Activated CD8-positive, alpha-beta memory T cell treated with anti-CD3 and anti-CD28 coated beads, Interleukin-2, amount 50 U/mL, for 4 hours (primary cell): Measurements from ENCODE around the gene ICOSLG.
"Not testable (repeated sequence)": the region's sequence is repeated elsewhere in the genome, so short reads cannot be mapped to it uniquely, and the experiment has no call there.

Experiments used
- DNase-seq: peaks from one replicate; pipeline ENCODE4 v3.0.0-alpha.2; 2020

The ICOSLG gene

DNA sequence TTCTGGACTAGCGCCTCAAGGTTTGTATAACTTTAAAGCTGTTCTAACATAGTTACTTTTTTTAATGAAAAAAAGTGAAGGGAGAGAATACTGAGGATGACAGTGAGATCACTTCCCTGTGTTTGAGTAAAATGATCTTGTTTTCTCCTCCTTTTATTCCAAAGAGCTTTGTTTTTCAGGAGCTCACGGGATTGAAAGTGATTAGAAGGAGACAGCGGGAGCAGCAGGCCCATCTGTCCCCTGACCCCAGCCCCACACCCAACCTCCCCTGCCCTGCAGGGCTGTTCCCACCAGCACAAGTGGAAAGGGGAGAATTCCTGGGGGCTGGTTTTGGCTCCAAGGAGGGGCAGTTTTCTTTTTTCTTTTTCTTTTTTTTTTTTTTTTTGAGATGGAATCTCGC lies 23.0 kb upstream of the ICOSLG start:
- no peak for DNase-seq

DNA sequence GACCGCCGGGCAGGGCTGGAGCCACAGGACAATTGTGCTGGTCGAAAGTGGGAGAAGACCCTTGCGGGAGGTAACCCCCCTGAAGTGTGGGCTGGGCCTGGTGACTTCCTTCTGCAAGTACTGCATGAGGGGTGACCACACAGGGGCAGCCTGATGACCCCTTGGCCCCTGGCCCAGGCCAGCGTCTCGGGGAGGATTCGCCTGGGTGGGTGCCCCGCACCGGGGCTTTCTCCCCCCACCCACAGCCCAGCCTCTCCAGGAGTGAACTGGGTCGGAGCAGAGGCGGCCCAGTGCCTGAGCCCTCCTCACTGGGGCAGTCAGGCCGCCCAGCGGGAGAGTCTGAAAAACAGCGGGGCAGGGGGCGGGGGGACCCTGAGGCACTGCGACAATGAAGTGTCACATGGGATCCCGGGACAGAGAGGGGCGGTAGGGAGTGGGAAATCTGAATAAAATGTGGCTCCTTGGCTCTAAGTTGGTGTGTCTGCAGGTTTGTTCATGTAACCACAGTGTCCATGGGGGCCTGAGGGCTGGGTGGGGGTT lies 22.5 kb upstream of the ICOSLG start:
- no peak for DNase-seq

DNA sequence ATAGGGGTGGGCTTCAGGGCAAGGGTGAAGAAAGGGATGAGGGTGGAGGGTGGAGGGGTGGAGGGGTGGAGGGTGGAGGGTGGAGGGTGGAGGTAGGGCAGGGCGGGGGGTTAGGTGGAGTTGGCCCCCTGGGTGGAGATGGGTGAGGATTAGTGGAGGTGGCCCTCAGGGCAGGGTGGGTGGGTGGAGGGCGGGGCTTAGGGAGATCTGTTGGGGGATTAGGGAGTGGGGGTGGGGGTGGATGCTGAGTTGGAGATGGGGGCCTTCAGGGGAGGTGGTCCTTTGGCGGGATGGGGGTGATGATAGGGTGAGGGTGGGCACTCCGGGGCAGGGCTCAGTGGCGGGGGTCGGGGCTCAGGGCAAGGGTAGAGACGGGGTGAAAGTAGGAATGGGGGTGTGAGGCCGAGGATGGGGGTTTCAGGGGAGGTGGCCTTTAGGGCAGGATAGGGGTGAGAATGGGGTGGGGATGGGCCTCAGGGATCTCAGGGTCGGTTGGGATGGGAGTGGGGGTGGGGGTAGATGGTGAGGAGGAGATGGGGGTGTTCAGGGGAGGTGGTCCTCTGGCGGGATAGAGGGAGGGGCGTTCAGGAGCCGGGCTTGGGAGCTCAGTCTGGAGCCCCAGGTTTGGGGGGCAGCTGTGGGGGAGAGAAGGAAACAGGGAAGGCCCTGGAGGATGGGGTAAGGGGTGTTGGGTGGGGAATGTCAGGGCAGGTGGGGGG lies 21.8 kb upstream of the ICOSLG start:
- DNase-seq: no peak

DNA sequence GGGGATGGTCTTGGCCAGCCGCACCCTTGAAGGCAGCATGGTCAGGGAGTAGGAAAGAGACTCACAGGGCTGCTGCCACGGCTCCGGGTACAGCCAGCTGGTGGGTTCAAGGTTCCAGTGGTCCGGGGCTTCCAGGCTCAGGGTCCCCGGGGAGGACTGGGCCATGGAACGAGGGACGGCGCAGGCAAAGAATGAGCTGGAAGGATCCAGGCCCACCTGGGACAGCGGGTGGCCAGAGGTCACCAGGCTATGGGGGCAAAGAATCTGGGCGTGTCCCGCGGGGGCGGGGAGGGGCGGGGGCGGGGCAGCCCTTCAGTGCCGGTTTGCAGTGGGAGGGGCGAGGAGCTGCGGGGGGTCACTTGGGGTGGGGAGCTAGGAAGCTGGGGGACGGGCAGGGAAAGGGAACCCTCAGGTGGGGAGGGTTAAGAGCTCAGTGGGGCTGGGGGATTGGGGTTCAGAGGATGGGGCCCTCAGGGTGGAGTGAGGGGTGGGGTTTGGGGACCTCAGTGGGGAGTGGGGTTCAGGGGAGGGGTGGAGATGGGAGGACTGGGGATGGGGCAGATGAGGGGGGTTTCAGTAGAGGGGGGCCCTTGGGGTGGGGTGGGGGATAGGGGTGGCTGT lies 21.0 kb upstream of the ICOSLG start, which contains the start of gene DNMT3L:
TSS of gene DNMT3L (minus strand) at position 223 of the 621 bp plus-strand sequence. CDS start 638 bp downstream, outside the sequence.
- DNase-seq: no peak

DNA sequence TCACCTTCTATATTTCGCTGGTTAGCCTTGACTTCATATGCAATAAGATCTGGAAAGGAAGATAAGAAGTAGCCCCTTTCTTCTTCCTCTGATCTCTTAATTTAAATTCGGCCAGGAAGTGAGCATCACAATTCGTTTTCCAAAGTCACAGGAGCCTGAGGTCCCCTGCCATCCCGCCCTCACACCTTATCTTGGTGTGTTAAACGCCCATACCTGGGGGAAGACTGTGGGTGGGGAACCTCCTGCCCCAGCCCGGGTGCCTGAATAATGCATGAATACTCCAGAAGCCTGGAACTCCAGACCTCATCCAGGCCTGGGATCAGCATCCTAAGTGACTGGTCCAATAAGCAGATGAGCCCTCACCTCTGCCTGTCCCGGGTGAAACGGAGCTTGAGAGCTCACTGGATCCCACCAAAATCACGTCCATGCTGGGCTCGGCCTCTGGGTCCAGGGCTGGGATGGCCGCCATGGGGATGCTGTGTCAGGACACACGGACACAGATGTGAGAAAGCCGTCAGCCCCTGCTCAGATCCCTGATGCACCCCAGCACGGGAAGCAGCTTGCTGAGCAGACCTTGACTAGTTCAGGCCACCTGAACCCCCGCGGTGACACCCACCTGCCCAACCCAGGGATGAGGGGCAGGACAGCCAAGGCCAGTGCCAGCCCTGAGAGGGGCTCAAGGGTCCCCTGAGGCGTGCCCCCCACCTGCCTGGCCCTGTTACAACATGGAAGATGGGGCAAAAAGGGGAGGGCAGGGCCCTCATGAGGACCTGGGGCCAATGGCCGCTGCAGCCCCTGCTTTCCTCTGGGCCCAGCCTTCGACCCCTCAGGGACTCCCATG lies 20.3 kb upstream of the ICOSLG start:
- DNase-seq: no peak

DNA sequence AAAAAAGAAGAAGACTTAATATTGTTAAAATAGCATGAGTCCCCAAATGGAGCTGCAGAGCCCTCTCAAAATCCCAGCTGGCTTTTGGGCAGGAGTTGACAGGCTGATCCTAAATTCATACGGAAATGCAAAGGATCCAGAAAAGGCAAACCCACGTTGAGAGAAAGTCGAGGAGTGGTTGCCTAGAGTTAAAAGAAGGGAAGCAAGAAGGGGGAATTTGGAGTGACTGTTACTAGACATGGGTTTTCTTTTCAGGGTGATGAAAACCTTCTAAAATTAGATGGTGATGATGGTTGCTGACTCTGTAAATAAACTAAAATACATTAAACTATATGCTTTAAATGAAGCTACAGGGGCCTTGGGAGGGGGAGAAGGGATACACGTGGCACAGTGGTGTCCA lies 19.3 kb upstream of the ICOSLG start:
- no peak for DNase-seq

DNA sequence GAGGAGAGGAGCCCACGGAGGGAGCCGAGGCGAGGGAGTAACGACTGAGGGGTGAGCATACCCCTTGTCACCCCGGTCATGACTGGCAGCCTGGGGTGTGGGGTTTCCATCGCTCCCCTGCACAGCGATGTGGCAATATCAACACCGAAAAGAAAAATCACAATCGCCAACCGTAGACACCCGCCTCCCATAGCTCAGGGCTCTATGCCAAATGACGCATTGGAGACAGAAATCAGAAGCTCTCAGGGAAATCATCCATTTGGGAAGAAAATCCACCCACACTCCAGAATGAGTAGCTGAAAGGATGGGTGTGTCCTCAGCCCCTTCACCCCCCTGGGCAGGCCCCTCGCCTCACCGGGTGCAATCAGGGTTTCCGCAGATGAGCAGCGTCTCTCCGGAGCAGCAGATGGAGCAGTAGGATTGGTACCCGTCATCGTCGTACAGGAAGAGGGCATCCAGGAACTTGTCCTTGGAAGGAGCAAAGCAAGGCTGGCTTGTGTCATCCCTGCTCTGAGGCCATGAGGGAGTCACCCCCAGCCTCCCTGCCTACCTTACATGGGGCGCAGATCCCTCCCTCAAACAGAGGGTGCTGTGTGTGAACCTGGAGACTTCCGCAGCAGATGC lies 18.5 kb upstream of the ICOSLG start:
- no peak for DNase-seq

DNA sequence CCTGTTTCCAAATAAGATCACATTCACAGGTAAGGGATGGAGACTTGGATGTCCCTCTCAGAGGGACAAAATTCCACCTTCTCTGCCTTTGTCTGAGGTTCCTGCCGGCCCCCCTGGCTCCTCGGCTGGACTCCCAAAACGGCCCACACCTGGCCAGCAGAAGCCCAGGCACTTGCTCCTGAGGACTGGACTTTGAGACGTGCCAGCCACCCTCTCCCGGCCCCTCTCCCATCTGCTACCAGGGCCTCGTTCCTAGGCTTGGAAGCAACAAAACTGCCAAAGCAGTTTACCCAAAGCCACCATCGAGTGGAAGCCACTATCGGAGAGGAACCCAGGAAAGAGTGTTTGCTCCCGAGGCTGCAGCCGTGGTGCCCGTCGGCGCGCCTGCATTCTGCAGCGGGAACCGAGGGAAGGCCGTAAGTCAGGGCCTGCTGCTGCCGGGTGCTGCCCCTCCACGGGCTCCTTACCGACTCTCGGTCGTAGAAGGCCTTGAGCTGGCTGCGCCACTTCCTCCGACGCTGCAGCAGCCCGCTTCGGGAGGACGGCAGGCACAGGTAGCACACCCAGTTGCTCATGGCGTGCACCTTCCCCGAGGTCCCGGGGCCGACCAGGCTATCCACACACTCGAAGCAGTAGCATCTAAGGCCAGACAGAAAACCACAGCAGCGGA lies 17.4 kb upstream of the ICOSLG start:
- no peak for DNase-seq

DNA sequence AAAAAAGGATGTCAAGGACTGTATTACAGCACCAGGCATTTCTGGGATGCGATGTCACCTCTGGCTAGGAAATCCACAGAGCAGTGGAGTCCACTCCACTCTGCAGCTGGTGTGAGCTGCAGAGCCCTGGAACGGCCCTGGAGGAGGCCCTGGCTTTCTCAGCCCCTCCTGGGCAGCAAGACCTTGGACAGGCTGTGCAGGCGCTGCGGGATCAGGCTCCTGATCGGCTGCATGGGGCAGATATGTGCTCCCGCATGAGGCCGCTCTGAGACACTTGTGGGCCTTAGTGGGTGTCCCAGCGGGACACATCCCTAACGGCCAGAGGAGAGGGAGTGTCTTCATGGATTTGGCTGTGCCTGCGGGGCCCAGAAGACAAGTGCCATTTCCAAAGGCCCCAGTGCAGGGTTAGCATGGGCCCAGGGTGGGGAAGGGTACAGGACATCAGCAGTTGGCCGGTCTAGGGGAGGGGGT lies 14.8 kb upstream of the ICOSLG start:
- no peak for DNase-seq

DNA sequence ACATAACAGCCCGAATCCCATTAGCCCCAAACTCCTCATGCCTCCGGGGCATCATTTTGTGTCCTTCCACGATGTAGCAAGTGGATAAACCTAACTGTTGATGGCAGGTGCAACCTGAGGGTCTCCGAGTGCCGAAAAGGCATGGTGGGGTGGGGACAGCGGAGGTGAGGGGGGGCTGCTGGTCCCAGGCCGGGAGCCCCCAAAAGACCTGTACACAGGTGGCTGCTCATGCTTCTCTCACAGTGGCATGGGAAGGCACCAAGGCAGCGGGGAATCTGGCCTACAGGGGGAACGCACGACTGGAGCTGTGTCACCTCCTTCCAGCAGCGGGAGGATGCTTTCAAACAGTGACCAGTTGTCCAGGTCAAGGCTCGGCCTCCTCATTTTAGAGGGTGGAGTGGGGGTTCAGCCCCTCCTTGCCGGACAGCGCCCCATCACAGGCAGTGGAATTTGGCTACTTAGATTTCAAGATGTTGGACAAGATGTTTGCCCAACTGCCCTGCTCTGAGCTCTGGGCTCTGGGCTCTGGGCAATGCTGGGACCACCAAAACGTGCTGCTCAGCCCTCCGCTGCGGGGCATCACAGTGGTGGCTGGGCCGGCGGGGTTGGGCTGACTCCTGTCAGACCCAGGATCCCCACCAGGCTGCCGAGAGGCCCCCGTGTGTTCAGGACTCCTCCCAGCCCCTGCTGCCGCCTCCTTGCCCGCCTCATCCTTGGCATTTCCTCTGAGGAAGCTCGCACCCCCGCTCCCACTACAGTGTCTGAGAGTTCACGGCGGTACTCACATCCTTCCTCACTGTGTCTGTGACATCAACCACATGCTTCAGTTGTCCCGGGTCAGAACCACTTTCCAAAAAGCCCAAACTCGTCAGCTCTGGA lies 13.3 kb upstream of the ICOSLG start:
- no peak for DNase-seq

DNA sequence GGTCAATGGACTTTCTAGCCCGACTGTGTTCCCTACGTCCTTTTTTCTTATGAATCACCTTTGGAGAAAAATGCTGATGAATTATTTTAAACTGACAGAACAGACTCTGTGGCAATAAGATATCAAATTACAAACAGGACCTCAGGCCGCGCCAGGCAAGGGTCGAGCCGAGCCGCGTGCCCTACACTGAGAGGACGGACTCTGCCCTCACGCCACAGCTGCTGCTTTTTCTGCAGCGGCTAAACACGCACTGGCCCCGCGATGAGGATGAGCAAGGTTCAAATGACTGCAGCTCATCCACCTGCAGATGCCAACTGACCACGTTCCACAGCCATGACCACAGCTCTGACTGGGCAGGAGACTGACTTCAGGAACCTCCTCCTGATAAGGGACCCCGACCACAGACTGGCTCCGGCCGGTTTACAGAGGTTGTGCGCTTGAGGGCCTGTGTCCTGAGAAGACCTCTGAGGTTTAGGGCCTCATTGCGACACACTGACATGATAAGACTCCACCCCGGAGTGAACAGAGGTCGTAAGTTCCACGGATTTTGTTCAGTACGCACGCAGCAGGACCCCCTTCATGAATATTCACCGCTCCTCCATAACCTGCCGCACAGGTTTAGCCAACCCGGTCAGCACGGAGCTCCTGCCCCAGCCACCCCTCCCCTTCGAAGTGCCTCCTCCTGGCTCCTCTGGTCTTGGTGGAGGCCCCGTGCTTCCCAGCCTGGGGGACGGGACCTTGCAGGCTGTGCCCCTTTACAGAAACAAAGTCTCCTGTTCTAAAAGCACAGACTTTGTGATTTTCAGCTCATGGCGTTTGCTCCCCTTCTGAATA lies 8.7 kb upstream of the ICOSLG start:
- DNase-seq: not testable (repeated sequence)

DNA sequence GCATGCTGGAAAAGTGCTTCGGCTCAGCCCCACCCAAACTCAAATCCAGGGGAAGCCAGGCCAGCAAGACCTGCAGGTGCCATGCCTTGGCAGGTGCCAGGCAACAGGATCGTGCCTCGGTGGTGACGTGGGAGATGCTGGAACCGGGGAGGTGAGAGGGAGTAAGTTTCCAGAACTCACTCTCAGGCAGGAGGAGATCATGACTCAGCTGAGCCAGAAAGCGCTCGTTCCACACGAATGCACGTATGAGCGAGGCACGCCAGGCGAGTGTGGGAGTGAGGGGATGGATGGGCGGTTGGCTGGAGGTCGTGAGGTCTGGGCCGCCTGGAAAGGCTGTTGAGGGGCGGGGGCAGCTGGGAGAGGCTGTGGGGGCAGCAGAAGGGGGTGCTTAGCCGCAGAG lies 7.2 kb upstream of the ICOSLG start:
- DNase-seq: not testable (repeated sequence)

DNA sequence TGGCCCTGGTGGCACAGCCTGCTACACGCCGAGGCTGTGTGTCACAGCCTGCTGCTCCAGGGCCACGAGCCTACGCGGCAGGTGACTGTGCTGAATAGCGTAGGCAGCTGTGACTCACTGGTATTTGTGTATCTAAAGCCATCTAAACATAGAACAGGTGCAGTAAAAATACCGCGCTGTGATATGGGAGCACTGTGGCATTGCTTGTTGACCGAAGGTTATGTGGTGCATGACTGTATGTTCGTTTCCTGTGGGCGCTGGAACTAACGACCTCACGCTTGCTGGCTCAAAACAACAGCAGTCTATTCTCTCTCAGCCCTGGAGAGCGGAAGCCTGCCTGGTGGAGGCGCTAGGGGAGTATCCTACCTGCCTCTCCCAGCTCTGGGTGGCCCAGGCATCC lies 3.2 kb upstream of the ICOSLG start:
- not testable (repeated sequence) for DNase-seq

DNA sequence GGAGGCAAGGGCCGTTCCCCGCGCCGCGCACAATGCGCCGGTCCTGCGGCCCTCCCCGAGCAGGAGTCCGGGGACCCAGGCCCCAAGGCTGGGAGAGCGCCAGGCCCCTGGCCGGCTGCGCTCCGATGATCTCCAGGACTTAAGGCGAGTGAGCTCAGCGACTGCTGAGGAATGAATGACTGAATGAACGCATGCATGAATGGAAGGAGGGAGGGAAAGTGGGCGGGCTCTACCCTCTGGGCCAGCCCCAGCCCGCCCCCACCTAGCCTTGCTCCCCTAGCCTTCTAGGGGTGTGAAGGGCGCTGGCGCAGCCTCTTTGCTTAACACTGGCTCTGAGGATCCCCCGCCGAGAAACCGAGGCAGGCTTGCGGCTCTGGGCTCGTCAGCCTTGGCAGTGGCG lies 538 bp upstream of the ICOSLG start:
- DNase-seq: not testable (repeated sequence)

DNA sequence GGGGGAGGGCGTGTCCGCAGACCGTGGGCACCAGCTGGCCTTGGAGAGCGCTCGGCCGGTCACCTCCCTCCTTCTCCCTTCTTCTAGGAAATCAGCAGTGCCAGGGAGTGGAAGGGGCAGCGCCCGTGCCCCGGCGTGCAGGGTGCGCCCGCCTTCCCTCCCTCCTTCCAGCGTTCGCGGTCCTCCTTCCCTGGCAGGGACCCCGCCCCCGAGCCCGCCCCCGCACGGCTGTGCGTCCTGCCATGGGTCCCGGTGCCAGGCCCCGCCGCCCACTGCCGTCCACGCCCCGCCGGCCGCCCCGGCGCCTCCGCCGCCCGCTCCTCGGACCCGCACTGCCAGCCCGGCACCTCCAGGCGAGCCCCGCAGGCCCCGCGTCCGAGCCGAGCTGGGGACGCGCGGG lies 390 bp downstream of the ICOSLG start:
- not testable (repeated sequence) for DNase-seq

DNA sequence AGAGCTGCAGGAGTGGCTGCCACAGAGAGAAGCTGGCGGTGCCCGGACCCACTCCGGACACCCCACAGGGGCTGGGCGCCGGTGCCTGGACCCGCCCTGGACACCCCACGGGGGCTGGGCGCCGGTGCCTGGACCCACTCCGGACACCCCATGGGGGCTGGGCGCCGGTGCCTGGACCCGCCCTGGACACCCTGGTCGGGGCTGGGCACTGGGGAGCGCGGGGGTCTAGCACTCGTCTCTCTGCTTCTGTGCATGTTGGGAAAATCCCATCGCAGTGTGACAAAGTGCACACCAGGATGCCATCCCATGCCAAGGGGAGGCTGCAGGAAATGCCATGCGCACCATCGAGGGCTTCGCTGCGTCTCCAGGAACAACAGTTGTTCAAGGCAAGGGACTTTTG lies 11.2 kb downstream of the ICOSLG start:
- DNase-seq: not testable (repeated sequence)

DNA sequence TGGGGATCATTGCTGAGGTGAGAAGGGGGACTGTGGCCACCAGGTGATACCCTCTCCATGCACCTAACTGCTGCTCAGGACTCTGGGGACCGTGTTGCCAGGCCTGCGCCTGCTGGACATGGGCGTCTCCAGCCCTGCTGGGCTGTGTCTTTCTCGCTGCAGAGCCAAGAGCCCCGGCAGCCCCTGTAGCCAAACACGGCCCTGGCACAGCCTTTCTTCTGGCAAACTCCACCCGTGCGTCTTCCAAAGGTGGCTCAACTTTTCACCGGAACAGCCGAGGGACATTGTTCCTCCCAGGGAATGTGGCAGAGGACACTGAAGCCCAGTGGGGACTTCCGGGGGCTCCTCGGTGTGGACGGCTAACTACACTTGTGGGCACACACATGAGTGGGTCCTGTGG lies 12.6 kb downstream of the ICOSLG start:
- not testable (repeated sequence) for DNase-seq

DNA sequence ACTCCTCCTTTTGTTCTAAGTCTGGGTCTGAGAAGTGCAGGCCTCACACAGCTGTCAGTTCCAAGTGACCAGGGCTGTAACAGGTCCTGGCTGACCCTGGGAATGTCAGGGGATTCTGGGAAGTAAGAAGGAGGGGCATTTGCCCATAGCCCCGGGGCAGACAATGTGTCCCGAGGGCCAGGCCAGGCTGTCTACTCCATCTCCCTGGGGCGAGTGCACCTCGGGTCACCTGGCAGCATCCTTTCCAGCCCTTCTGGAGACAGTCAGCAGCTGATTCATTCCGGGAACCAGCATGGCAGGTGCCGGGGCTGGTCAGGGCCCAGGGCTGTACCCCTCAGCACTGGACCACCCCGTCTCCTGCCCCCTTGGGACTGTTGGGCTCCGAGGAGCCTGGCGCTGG lies 13.1 kb downstream of the ICOSLG start:
- not testable (repeated sequence) for DNase-seq

DNA sequence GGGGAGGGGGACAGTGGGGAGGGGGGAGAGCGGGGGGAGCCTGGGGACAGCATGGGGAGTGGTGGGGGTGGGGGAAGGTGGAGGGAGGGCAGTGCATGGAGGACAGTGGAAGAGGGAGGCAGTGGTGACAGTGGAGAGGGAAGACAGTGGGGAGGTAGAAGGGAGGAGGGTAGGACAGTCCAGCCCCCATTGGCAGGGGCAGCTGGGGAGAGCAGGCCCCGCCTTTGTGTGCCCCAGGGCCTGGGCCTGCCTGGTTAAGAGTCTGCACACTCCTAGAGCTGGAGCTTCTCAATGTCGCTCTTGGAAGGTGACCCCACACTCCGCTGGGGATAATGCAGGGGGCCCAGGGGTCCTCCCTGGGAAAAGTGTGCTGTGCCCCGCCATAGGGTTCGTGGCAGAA lies 15.1 kb downstream of the ICOSLG start:
- not testable (repeated sequence) for DNase-seq

DNA sequence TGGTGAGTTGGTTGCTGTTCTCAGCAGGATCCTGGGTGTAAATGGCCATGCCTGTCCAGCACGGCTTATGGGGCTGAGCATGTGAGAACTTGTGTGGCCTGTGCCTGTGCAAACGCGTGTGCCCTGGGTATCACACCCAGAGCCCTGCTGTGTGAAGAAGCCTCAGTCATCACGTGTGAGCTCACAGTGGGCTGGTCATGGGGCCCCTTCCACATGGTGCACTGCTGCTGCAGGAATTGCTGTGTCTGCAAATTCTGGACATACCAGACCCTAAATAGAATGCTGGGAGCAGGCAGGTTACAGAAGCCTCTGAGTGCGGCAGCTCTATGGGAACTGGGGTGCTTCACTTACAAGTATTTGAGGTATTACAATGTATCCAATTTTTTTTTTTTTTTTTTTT lies 17.4 kb downstream of the ICOSLG start:
- not testable (repeated sequence) for DNase-seq
